GM21723 (cell line): ENCODE data around the gene ERVFRD-1.
"Not testable (repeated sequence)": the region's sequence is repeated elsewhere in the genome, so short reads cannot be mapped to it uniquely, and the experiment has no call there.

Source experiments
- ATAC-seq: cut with Tn5 transposase; IDR thresholded peaks from one replicate; pipeline ENCODE4 v1.9.1; 2021; ENCODE audit warnings: mild to moderate bottlenecking, moderate library complexity; ENCODE audit not compliant: unreplicated experiment

ERVFRD-1 gene

DNA sequence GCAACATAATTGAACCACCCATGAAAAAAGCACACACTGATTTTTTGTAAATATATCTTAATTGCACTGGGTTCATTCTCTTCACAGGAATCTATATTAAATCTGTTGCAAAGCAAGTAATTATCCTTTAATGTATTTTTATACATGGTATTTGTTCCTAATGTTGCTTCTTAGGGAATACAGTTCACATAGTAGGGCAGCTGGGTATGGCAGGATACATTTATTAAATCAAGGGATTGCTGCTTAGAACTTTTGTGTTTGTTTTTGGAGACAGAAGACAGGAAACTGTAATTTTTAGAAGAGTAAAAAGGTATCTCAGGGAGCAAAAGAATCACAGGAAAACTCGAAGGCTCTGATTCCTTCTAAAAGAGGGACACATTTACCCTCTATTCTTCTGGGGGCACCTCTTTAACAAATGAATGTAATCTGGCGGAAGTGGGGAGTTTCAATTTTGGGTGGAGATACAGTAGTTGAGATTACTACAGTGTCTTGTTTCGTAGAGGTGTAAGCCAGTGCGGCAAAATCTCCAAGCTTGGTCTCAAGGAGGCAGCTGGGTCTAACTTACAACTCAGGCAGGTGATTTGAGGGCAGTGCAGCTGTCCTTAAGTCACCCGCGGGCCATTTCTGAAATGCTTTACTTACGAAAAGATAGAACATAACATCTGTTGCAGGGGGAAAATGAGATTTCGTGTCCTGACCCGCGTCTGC lies 18.7 kb downstream of the ERVFRD-1 start:
- peak; percentile 45 for ATAC-seq

- ATAC-seq, result not testable (repeated sequence)
Measured at GRCh38 chr6:11091141-11091540, 20.4 kb downstream of the ERVFRD-1 start.

DNA sequence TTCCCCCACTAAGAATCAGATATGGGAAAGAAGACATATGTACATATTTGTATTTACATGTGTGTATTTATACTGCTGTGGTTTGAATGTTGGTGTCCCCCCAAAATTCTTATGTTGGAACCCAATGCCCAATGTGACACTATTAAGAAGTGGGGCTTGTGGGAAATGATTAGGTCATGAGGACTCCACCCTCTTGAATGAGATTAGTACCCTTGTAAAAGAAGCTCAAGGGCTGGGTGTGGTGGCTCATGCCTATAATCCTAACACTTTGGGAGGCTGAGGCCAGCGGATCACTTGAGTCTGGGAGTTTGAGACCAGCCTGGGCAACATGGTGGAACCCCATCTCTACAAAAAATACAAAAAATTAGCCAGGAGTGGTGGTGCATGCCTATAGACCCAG lies 21.8 kb downstream of the ERVFRD-1 start:
- ATAC-seq, result no peak

DNA sequence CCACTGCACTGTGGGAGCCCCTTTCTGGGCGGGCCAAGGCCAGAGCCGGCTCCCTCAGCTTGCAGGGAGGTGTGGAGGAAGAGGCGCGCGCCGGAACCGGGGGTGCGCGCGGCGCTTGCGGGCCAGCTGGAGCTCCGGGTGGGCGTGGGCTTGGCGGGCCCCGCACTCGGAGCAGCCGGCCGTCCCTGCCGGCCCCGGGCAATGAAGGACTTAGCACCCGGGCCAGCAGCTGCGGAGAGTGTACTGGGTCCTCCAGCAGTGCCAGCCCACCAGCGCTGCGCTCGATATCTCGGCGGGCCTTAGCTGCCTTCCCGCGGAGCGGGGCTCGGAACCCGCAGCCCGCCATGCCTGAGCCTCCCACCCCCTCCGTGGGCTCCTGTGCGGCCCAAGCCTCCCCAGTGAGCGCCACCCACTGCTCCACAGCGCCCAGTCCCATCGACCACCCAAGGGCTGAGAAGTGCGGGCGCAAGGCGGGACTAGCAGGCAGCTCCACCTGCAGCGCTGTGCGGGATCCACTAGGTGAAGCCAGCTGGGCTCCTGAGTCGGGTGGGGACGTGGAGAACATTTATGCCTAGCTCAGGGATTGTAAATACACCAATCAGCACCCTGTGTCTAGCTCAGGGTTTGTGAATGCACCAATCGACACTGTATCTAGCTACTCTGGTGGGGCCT lies 24.2 kb downstream of the ERVFRD-1 start:
- not testable (repeated sequence) for ATAC-seq

DNA sequence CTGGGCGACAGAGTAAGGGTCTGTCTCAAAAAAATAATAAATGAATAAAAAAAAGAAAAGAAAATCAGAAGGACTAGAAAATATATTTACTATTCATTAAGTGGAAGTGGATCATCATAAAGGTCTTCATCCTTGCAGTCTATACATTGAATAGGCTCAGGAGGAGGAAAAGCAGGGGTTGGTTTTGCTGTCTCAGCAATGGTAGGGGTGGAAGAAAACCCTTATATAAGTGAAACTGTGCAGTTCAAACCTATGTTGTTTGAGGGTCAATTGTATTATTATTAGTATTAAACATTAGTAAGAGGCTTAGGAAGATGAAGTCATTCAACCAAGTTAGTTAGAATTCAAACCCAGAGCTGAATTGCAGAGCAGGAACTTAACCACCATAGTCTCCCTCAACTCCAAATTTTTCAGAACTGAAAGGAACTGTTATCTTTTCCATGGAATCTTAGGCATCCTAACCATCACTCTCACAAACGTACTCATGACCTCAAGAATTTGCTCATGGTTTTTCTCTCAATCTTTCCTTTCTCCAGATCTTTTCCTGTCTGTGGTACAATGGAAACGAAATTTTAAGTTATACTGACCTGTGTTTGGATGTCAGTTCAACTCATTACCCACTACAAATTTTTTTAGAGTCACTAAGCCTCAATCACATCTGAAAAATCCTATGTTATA lies 25.6 kb downstream of the ERVFRD-1 start:
- ATAC-seq, result no peak

GRCh38 chr6:11083956-11084355 lies 27.6 kb downstream of the ERVFRD-1 start:
- ATAC-seq, result no peak

GRCh38 chr6:11083491-11083890 lies 28.0 kb downstream of the ERVFRD-1 start:
- ATAC-seq, result no peak

DNA sequence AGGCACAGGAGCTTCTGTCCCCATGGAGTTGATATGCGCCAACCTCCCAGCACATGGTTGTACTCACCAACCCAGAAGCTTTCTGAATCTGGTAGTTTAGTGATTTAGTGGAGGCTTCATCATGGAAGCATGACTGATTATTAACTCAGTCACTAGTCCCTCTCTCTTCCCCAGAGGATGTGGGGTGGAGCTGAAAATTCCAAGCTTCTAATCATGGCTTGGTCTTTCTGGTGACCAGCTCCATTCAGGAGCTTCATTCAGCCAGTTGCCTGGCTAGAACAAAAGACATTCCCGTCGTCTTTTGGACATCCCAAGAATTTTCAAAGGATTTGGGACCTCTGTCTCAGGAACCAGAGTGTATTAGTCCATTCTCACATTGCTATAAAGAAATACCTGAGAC lies 31.2 kb downstream of the ERVFRD-1 start:
- no peak for ATAC-seq

DNA sequence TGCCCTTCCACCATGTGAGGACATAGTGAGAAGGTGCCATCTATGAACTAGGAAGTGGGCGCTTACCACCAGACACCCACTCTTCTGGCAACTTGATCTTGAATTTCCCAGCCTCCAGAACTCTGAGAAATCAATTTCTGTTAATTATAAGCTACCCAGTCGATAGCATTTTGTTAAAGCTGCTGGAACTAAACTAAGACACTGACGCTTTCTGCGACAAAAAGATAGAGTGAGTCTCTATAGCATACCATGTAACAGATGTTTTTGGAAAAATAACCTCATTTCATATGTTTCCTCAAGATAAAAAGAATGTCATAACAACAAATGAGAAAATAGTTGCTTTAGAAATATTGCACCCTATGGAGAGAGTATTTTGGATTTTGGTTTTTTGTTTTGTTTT lies 33.3 kb downstream of the ERVFRD-1 start:
- no peak for ATAC-seq

GRCh38 chr6:11076540-11076939 lies 35.0 kb downstream of the ERVFRD-1 start:
- ATAC-seq, result no peak

GRCh38 chr6:11072101-11072500 lies 39.4 kb downstream of the ERVFRD-1 start:
- ATAC-seq, result no peak

DNA sequence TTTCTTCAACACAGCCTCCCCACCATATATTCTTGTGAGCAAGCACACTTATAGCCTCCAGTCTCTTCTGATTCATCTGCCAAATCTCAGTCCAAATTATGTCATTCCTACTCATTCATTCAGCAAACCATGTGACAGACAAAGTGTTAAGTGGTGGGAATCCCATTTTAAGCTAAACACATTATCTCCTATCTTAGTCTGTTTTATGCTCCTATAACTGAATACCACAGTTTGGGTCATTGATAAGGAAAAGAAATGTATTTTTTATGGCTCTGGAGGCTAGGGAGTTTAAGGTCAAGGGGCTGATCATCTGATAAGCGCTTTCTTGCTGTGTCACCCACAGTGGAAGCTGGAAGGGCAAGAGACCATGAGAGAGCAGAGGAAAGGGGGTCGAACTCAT lies 41.8 kb downstream of the ERVFRD-1 start:
- no peak for ATAC-seq

DNA sequence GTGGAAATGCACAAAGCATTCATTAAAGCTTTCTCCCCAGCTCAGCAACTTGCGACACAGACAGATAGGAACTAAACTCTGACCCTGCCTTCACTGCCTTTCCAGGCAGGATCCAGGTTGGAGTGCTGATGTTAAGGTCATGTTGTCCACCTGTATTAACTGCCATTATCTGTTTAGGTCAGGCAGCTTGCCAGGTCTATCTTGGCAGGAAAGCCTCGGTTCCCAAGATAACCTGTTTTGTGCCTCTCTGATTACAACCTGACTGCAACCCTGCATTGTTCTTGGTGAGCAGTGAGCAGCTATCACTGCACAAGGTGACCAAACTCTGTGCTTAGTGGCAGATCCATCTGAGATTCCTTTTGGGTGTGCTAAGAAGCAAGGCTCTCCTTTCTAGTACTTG lies 44.2 kb downstream of the ERVFRD-1 start:
- ATAC-seq, result no peak

DNA sequence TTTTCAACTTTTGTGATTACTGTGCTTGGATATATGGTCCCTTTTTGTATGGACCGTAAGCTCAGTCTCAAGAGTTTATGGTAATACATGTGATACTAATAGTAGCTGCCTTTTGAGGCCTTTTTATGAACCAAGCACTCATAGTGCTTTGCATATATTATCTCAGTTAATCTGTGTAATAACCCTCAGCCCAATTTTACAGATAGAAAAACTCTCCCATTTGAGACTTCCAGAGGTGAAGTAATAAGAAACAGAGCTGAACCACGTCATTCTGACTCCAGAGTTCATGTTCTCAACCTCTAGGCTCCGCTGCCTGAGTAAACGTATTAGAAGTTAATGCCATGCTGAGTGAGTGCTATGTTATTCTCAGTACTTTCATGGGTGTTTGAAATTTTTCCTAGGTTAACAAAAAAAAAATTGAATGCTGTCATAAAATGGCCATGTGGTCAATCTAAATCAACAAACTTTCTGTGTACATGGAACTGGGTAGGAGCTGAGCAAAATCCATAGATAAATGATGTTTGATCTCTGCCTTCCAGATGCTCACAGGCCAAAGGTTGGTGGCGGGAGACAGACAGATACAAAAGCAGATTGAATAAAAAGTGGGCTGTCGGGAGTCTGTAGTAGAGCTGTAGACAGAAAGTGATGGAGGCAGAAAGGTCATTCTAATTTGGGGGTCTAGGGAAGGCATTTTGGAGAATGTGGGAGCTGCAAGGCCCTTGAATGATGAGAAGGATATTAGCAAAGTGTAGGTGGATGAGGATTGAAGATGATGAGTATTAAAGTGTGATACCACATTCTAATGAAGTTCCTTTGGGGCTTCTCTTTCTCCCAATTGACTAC lies 44.8 kb downstream of the ERVFRD-1 start:
- no peak for ATAC-seq

DNA sequence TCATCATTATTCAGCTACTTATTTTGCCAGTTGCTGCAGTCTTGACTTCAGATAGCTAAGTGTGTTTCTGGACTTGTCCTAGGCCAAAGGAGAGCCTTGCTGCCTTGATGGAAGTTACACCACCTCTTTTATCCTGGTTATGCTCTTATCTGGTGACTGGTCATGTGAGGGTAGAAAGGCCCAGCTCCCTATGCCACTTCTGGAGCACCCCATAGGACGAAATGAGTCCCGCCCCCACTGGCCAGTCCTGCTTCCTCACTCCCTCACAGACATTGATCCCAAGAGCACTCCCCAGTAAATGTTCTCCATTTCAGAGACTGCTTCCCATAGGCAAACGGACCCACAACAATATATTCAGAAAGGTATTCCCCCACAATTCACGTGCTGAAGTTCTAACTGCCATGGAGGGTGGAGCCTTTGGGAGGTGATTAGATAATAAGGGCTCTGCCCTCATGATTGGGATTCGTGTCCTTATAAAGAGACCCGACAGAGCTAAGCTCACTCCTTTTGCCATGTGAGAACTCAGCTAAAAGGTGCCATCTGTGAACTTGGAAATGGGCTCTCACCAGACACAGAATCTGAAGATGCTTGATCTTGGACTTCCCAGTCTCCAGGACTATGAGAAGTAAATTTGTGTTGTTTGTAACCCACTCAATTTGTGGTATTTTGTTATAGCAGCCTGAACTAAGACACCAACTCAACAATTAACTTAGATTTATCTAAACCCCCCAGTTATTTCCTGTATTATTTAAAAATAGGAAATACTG lies 45.9 kb downstream of the ERVFRD-1 start:
- ATAC-seq, result no peak

DNA sequence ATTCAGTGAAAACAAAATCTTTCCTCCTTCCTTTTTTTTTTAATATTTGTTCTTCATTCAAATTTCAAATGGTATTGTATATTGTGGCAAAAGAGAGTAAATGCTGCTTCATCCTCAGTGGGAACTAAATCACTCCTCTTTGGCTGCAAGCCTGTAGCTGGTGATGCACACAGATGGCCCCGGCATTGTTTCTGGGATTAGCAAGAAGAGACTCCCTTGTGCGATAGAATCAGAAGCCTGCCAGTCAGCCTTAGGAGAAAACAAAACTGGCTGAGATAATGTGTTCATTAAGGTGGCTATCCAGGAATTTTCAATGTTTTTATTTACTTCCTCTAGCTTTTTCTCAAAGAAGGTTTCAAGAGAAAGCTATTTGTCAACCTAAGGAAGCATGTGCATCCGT lies 46.7 kb downstream of the ERVFRD-1 start:
- no peak for ATAC-seq

DNA sequence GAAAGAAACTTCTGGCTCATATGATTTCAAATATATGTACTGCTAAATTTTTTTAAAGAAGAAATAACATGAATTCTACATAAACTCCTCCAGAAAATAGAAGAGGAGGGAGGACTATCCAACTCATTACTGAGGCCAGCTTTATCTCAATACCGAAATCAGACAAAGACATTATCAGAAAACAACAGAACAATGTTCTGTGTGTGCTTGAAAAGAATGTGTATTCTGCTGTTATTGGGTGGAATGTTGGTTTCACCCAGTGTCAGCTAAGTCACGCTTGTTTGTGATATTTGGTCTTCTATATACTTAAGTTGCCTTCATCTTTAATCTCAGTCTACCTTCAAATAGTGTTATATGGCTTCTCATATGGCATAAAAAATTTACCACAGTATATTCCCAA lies 48.8 kb downstream of the ERVFRD-1 start:
- ATAC-seq, result no peak

GRCh38 chr6:11062083-11062482 lies 49.4 kb downstream of the ERVFRD-1 start:
- ATAC-seq, result no peak

- no peak for ATAC-seq
Measured at GRCh38 chr6:11058406-11058805, 53.1 kb downstream of the ERVFRD-1 start.

DNA sequence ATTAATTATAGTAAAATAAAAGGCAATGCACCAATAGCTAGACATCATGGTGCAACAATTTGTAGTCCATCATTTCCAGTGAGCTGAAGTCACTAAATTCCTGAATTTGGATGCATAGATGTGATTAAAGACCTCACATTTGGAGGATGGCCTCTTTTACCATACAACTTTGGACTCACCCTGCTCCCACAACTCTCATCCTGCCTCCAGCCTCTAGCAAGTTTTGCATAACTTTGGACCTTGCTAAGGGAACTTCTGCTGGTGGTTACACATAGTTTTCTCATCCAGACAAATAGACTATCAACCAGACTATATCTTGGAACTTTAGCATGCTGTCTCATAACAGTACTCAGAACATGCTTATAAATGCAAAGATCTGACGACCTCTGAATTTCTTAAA lies 54.7 kb downstream of the ERVFRD-1 start:
- no peak for ATAC-seq
